A549 (cell line): ENCODE measurements around the gene LYPD8. TPM values are rescaled to one million over a fixed set of nuclear protein-coding genes. Genes with fewer than 3 reads are reported as not detected.

Experiments used
- ATAC-seq, 2 experiments: fragments of 200-7000 bp in 1 of 2; fragments of >200 bp in 1 of 2; cut with Nextera tagmentation in 1 of 2; cut with Tn5 transposase in 1 of 2; 3 replicates each; pipeline versions ENCODE4 v1.8.0 to v1.9.1; 2018 to 2020; ENCODE audit warnings: mild to moderate bottlenecking in 1 of 2, moderate library complexity in 1 of 2
- CTCF ChIA-PET: fragments of 300-600 bp; sonication (Branson Sonifier 250); formaldehyde crosslinking; extraction: SDS; loops from one replicate; lab custom pipeline; 2021; ENCODE audit warnings: antibody characterized with exemption, inconsistent platforms; lab: Yijun Ruan, JAX
- POLR2A ChIA-PET: fragments of 350-600 bp; formaldehyde crosslinking; extraction: SDS; loops from one replicate; lab custom pipeline; 2021; ENCODE audit warnings: antibody characterized with exemption, inconsistent platforms; lab: Yijun Ruan, JAX
- DNase-seq, 2 experiments: peaks; one replicate each; pipeline versions ENCODE4 v3.0.0 to v3.0.0-alpha.2; 2011 to 2016; ENCODE audit warnings: low read depth in 1 of 2, low spot score in 1 of 2
- FAIRE-seq: peaks from 2 replicates; lab custom pipeline; 2011; peaks lifted over from hg19 to GRCh38; lab: Jason Lieb, UNC
- H3K27ac ChIP-seq, 2 experiments: fragments of >200 bp; sonication (Bioruptor Twin); formaldehyde crosslinking; 3 replicates each; pipeline ENCODE4 v1.5.1; 2016 to 2017
- H3K4me1 ChIP-seq: fragments of >200 bp; sonication (Bioruptor Twin); formaldehyde crosslinking; 3 replicates; pipeline ENCODE4 v1.6.1; 2016
- H3K4me2 ChIP-seq: fragments of >200 bp; sonication (Bioruptor Twin); formaldehyde crosslinking; 3 replicates; pipeline ENCODE4 v1.6.1; 2016
- H3K4me3 ChIP-seq: fragments of >200 bp; sonication (Bioruptor Twin); formaldehyde crosslinking; 3 replicates; pipeline ENCODE4 v1.5.1; 2016
- H3K9me3 ChIP-seq: fragments of >200 bp; sonication (Bioruptor Twin); formaldehyde crosslinking; 3 replicates; pipeline ENCODE4 v1.6.1; 2016
- BHLHE40 ChIP-seq: IDR thresholded peaks from 2 replicates; pipeline ENCODE4 v1.6.1; 2012; ENCODE audit warnings: low read depth, low read length, inconsistent platforms
- CEBPB ChIP-seq, 2 experiments: fragments of >200 bp in 1 of 2; sonication (Bioruptor Twin) in 1 of 2; formaldehyde crosslinking in 1 of 2; IDR thresholded peaks; 2 replicates each; pipeline ENCODE4 v1.6.1; 2012 to 2016
- EHF ChIP-seq: fragments of 250-450 bp; sonication (Bioruptor Pico); IDR thresholded peaks from 2 replicates; pipeline ENCODE4 v1.5.0; 2020; ENCODE audit warnings: mild to moderate bottlenecking
- EHMT2 ChIP-seq: fragments of 200-600 bp; sonication (generic); IDR thresholded peaks from 2 replicates; pipeline ENCODE4 v1.6.1; 2016; ENCODE audit warnings: antibody characterized with exemption, low read depth, mild to moderate bottlenecking, moderate library complexity
- ESRRA ChIP-seq: fragments of 150-350 bp; IDR thresholded peaks from 2 replicates; pipeline ENCODE4 v1.6.1; 2014; ENCODE audit warnings: mild to moderate bottlenecking, low read length, borderline replicate concordance
- FOSL2 ChIP-seq, 2 experiments: fragments of 450-650 bp in 1 of 2; fragments of >200 bp in 1 of 2; sonication (Bioruptor Twin) in 1 of 2; formaldehyde crosslinking; IDR thresholded peaks; 2 replicates each; pipeline versions ENCODE4 v1.5.0 to v1.6.1; 2016 to 2020; ENCODE audit warnings: mild to moderate bottlenecking in 1 of 2, moderate library complexity in 1 of 2
- HOXB5 ChIP-seq: fragments of 250-450 bp; sonication (Bioruptor Pico); IDR thresholded peaks from 2 replicates; pipeline ENCODE4 v1.5.0; 2020; ENCODE audit warnings: mild to moderate bottlenecking, moderate library complexity
- JUN ChIP-seq, 2 experiments: fragments of >200 bp; sonication (Bioruptor Twin); formaldehyde crosslinking; IDR thresholded peaks; 2 replicates in 1 of 2; 3 replicates in 1 of 2; pipeline ENCODE4 v1.6.1; 2016 to 2017
- JUNB ChIP-seq: fragments of >200 bp; sonication (Bioruptor Twin); formaldehyde crosslinking; IDR thresholded peaks from 2 replicates; pipeline ENCODE4 v1.6.1; 2016
- MAZ ChIP-seq: fragments of 150-350 bp; IDR thresholded peaks from 2 replicates; pipeline ENCODE4 v1.6.1; 2014; ENCODE audit warnings: antibody characterized with exemption, low read depth, low read length, borderline replicate concordance
- MYC ChIP-seq: IDR thresholded peaks from 2 replicates; pipeline ENCODE4 v1.6.1; 2012; ENCODE audit warnings: mild to moderate bottlenecking, inconsistent platforms, low read length, improper control_type of control experiment, borderline replicate concordance
- NFE2L2 ChIP-seq: fragments of 150-350 bp; conservative IDR thresholded peaks from 2 replicates; pipeline ENCODE4 v1.6.1; 2014; ENCODE audit warnings: low read length
- POLR2A ChIP-seq: IDR thresholded peaks from 2 replicates; pipeline ENCODE4 v1.6.1; 2012; ENCODE audit warnings: mild to moderate bottlenecking, low read length
- POLR2AphosphoS2 ChIP-seq: conservative IDR thresholded peaks from 2 replicates; pipeline ENCODE4 v1.6.1; 2012; ENCODE audit warnings: low read length, improper control_type of control experiment, inconsistent platforms
- RAD21 ChIP-seq, 2 experiments: fragments of >200 bp in 1 of 2; sonication (Bioruptor Twin) in 1 of 2; formaldehyde crosslinking in 1 of 2; IDR thresholded peaks in 1 of 2; conservative IDR thresholded peaks in 1 of 2; 2 replicates in 1 of 2; 3 replicates in 1 of 2; pipeline ENCODE4 v1.6.1; 2012 to 2018; ENCODE audit warnings: inconsistent platforms in 1 of 2
- RNF2 ChIP-seq: fragments of 200-600 bp; sonication (generic); IDR thresholded peaks from 2 replicates; pipeline ENCODE4 v1.6.1; 2016; ENCODE audit warnings: low read depth, mild to moderate bottlenecking, antibody characterized with exemption, moderate library complexity, borderline replicate concordance
- TFCP2L1 ChIP-seq: fragments of 250-450 bp; sonication (Bioruptor Pico); IDR thresholded peaks from 2 replicates; pipeline ENCODE4 v1.5.0; 2021; ENCODE audit warnings: mild to moderate bottlenecking
- ZNF302 ChIP-seq: fragments of 250-450 bp; sonication (Bioruptor Pico); IDR thresholded peaks from 2 replicates; pipeline ENCODE4 v1.9.0; 2021; ENCODE audit warnings: inconsistent platforms, mild to moderate bottlenecking, moderate library complexity
- WGBS: methylation state at CpG from one replicate; pipeline ENCODE4 v1.1.6; 2017; ENCODE audit errors: missing lambda C conversion rate; 5-methylcytosine and 5-hydroxymethylcytosine counted together
- polyA plus RNA-seq, 4 experiments: library from polyadenylated mRNA; depleted of rRNA in 3 of 4; stranded (reverse); fragments of >200 nt; fragmentation: RNase III in 1 of 4; extraction: RNeasy Plus Mini Kit Qiagen cat#74134 plus additional on column Dnase treatment in 1 of 4; gene quantifications; 2 replicates in 3 of 4; 3 replicates in 1 of 4; pipeline ENCODE4 v1.2.3, GENCODE V29; 2011 to 2017
- TF ChIP-seq, protein P1 (sequence below): IDR thresholded peaks from 2 replicates; pipeline ENCODE4 v1.6.1; 2012
- TF ChIP-seq, protein P2 (sequence below): fragments of >200 bp; sonication (Bioruptor Twin); formaldehyde crosslinking; IDR thresholded peaks from 2 replicates; pipeline ENCODE4 v1.6.1; 2016
- TF ChIP-seq, protein P3 (sequence below): fragments of 450-650 bp; IDR thresholded peaks from 2 replicates; pipeline ENCODE4 v1.6.1; 2014; ENCODE audit warnings: antibody characterized with exemption
- TF ChIP-seq, protein P4 (sequence below): IDR thresholded peaks from 2 replicates; pipeline ENCODE4 v1.6.1; 2012
- TF ChIP-seq, protein P5 (sequence below): fragments of >200 bp; sonication (Bioruptor Twin); formaldehyde crosslinking; IDR thresholded peaks from 3 replicates; pipeline ENCODE4 v1.5.1; 2016

The LYPD8 gene
- polyA plus RNA-seq, 2 of the 4 experiments (the other 2 are of a cell fraction), result 0.12 to 0.53 TPM

DNA sequence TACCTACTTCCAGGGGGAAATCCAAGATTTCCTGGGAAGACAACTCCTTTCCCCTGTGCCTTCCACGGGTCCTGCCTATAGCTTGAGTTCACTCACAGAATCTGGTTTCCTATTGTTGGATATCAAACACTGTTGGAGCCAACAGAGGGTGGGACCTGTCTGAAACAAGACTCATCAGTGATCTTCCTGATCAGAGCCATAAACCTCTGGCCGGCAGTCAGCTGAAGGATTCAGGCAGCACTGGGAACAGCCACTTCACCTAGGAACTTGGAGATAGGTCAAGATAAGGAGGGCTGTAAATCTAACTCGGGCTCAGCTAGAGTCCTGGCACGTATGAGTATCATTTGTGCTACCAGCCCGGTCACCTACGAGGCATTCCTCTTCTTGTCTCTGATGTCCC lies 46.9 kb upstream of the LYPD8 start:
- WGBS, result 27% methylated on average over 6 of the region's 6 CpGs
- FAIRE-seq (no peak), DNase-seq (no peak), ATAC-seq (no peak)
- ChIA-PET CTCF (interaction anchor here (0.6 kb wide), 1 partner anchor 102 kb away, joined by 3 read pairs; no protein-coding TSS in a partner anchor), POLR2A (no interaction called here)
- Histone ChIP-seq H3K9me3 (no peaks in the 10 kb centered on the region), H3K4me1 (no peaks in the 10 kb centered on the region), H3K4me3 (no peak overlapping the region), H3K4me2 (no peak overlapping the region), H3K27ac (no peak overlapping the region)
- TF ChIP-seq HOXB5 (CRISPR knock-in tag) (no peak), FOSL2 (IDR thresholded peaks at IDR 0.05) (no peak), FOSL2 (CRISPR knock-in tag; IDR thresholded peaks at IDR 0.05) (no peak), RNF2 (no peak), MYC (no peak), ESRRA (no peak)
- TF ChIP-seq, protein P1, sequence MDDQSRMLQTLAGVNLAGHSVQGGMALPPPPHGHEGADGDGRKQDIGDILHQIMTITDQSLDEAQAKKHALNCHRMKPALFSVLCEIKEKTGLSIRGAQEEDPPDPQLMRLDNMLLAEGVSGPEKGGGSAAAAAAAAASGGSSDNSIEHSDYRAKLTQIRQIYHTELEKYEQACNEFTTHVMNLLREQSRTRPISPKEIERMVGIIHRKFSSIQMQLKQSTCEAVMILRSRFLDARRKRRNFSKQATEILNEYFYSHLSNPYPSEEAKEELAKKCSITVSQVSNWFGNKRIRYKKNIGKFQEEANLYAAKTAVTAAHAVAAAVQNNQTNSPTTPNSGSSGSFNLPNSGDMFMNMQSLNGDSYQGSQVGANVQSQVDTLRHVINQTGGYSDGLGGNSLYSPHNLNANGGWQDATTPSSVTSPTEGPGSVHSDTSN, result no peak

DNA sequence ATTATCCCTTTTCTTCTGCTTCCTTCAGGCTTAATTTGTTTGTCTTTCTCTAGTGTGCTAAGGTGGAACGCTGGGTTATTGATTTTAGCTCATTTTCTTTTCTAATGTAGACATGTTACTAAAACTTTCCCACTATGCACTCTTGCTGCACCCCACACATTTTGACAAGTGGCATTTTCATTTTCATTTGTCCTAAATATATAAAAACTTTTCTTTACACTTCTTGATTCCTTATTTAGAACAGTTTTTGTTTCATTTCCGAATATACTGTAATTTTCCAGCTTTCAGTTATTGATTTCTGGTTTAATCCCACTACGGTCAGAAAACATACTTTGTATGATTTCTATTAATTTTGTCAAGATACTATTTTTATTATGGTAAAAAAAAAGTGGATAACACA lies 44.9 kb upstream of the LYPD8 start:
- Histone ChIP-seq H3K4me3 (no peak overlapping the region), H3K4me2 (no peak overlapping the region), H3K9me3 (no peaks in the 10 kb centered on the region), H3K4me1 (no peaks in the 10 kb centered on the region), H3K27ac (no peak overlapping the region)
- ChIA-PET CTCF (no interaction called here), POLR2A (no interaction called here)
- FAIRE-seq, result no peak
- no peak for TF ChIP-seq EHMT2
- TF ChIP-seq, protein P2, sequence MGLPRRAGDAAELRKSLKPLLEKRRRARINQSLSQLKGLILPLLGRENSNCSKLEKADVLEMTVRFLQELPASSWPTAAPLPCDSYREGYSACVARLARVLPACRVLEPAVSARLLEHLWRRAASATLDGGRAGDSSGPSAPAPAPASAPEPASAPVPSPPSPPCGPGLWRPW, result no peak
- TF ChIP-seq NFE2L2, result no peak
- no peak for TF ChIP-seq MAZ
- no peak for TF ChIP-seq POLR2A
- no peak for TF ChIP-seq ZNF302 (CRISPR knock-in tag)
- no peak for TF ChIP-seq MYC
- TF ChIP-seq JUN (IDR thresholded peaks at IDR 0.05), result no peak
- no peak for TF ChIP-seq POLR2AphosphoS2
- TF ChIP-seq, protein P3, sequence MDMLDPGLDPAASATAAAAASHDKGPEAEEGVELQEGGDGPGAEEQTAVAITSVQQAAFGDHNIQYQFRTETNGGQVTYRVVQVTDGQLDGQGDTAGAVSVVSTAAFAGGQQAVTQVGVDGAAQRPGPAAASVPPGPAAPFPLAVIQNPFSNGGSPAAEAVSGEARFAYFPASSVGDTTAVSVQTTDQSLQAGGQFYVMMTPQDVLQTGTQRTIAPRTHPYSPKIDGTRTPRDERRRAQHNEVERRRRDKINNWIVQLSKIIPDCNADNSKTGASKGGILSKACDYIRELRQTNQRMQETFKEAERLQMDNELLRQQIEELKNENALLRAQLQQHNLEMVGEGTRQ, result no peak
- no peak for TF ChIP-seq CEBPB (IDR thresholded peaks at IDR 0.05)
- TF ChIP-seq RAD21 (conservative IDR thresholded peaks at IDR 0.05 in 1 of 2, IDR thresholded peaks at IDR 0.05 in 1 of 2), result no peak
- TF ChIP-seq BHLHE40, result no peak
- no peak for TF ChIP-seq JUNB
- TF ChIP-seq, protein P4, sequence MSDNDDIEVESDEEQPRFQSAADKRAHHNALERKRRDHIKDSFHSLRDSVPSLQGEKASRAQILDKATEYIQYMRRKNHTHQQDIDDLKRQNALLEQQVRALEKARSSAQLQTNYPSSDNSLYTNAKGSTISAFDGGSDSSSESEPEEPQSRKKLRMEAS, result no peak
- no peak for TF ChIP-seq EHF
- TF ChIP-seq, protein P5, sequence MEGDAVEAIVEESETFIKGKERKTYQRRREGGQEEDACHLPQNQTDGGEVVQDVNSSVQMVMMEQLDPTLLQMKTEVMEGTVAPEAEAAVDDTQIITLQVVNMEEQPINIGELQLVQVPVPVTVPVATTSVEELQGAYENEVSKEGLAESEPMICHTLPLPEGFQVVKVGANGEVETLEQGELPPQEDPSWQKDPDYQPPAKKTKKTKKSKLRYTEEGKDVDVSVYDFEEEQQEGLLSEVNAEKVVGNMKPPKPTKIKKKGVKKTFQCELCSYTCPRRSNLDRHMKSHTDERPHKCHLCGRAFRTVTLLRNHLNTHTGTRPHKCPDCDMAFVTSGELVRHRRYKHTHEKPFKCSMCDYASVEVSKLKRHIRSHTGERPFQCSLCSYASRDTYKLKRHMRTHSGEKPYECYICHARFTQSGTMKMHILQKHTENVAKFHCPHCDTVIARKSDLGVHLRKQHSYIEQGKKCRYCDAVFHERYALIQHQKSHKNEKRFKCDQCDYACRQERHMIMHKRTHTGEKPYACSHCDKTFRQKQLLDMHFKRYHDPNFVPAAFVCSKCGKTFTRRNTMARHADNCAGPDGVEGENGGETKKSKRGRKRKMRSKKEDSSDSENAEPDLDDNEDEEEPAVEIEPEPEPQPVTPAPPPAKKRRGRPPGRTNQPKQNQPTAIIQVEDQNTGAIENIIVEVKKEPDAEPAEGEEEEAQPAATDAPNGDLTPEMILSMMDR, result no peak
- no peak for TF ChIP-seq TFCP2L1 (CRISPR knock-in tag)
- WGBS, result 23% methylated on average over 3 of the region's 3 CpGs
- ATAC-seq, result no peak
- DNase-seq, result no peak
